Effector CD4-positive, alpha-beta T cell (primary cell): ENCODE measurements around the gene ARHGEF7.
A peak's percentile ranks its signal among the peaks of the same experiment; 100 is the strongest.
"Not testable (repeated sequence)": the region's sequence is repeated elsewhere in the genome, so short reads cannot be mapped to it uniquely, and the experiment has no call there.

Experiments
- DNase-seq: peaks from one replicate; pipeline ENCODE4 v3.0.0-alpha.2; 2020
- total RNA-seq: gene quantifications from one replicate; lab custom pipeline; 2026; lab: John Stamatoyannopoulos, UW

ARHGEF7 gene, protein sequence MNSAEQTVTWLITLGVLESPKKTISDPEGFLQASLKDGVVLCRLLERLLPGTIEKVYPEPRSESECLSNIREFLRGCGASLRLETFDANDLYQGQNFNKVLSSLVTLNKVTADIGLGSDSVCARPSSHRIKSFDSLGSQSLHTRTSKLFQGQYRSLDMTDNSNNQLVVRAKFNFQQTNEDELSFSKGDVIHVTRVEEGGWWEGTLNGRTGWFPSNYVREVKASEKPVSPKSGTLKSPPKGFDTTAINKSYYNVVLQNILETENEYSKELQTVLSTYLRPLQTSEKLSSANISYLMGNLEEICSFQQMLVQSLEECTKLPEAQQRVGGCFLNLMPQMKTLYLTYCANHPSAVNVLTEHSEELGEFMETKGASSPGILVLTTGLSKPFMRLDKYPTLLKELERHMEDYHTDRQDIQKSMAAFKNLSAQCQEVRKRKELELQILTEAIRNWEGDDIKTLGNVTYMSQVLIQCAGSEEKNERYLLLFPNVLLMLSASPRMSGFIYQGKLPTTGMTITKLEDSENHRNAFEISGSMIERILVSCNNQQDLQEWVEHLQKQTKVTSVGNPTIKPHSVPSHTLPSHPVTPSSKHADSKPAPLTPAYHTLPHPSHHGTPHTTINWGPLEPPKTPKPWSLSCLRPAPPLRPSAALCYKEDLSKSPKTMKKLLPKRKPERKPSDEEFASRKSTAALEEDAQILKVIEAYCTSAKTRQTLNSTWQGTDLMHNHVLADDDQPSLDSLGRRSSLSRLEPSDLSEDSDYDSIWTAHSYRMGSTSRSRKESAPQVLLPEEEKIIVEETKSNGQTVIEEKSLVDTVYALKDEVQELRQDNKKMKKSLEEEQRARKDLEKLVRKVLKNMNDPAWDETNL
- 90.4 reads per million, percentile 80 among the genes with 10 or more reads in this experiment for total RNA-seq

DNA sequence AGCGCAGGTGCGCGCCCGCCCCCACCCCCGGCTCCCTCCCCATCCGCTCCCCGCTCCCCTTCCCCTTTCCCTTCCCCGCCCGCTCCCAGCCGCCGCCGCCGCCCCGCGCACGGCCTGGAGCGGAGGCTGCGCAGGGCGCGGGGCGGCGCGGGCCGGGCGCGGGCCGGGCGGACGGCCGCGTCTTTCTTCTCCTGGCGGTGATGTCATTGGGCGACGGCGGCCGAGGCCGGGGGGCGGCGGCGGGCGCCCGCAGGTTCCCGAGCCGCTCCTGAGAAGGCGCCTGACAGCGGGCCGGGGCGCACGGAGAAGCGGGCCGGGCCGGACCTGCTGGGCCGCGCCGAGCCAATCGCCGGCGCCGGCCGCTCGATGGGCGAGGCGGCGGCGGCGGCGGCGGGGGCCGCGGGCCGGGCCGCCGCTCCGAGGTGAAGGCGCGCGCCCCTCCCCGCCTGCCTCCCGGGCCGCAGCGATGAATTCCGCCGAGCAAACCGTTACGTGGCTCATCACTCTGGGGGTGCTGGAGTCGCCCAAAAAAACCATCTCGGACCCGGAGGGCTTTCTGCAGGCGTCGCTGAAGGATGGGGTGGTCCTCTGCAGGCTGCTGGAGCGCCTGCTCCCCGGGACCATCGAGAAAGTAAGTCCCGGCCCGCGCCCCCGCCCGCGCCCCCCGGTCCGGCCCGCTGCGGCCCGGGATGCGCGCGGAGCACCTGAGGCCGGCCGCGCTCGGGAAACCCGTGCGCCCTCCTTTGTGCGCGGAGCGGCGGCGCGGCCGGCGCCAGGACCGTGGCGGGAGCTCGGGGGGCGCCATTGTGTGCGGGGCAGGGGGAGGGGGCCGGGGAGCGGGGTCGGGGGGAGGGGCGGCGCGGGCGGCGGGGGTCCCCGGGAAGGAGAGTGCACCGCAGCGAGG is at the start of gene ARHGEF7:
ARHGEF7 (plus strand) TSS at position 250 of the 904 bp plus-strand sequence; CDS start at position 467, 217 bp downstream.
- no peak for DNase-seq

DNA sequence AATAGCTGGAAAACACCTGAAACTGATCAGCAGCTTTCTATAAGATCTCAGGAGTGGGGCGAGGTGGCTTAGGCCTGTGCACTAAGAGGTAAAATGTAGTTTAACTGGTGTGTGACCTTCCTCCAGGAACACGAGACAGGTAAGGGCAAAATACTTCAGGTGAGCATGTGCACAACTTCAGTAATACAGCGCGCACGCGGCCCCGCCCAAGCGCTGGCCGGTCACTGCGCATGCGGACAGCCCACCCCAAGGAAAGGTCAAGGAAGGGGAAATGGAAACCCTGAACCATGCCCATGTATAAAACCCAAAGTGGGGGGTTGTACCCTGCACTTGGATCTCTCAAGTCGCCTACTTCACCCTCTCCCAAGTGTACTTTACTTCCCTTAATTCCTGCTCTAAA is 49.4 kb upstream of the ARHGEF7 start:
- DNase-seq, result no peak

DNA sequence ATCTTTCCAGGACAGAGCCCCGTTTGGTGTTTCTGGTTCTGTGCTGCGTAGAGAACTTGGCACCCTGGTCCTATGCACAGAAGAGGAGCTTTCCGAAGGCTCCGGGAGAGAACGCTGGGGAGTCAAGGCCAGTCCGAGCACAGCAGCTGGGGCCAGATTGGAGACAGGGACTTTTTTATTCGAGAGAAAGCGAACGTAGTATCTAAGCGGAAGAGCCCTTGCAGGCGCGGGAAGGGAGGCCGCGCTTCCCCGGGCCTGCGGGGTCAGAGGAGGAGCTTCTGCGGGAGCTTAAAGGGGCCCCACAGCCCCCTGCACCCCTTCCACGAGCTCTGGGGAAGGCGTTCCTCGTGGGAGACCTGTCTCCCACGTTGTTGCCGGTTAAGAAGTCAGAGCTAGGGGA is 48.6 kb upstream of the ARHGEF7 start:
- DNase-seq, result no peak

DNA sequence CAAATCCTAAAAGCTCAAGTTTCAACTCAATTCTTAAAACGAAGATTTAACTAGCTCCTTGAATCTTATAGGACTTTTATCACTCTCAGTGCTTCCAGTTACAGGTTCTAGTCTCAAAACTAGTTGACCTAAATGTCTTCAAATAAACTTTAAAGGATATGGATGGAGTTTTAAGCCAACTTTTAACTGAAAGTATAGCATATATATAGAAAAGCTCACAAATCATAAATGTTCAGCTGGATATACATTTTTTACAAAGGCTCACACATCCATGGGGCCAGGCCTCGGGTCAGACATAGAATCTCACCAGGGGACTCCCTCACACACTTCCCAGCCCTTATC is 47.1 kb upstream of the ARHGEF7 start:
- DNase-seq, result no peak

DNA sequence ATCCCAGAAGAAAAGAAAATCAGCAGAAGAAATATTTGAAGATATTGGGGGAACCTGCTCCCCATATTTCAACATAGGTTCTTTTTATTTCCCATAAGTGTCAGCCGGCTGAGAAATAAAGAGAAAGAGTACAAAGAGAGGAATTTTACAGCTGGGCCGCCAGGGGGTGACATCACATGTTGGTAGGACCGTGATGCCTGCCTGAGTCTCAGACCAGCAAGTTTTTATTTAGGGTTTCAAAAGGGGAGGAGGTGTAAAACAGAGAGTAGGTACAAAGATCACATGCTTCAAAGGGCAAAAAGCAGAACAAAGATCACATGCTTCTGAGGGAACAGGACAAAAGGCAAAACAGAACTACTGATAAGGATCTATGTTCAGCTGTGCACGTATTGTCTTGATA is 44.0 kb upstream of the ARHGEF7 start:
- not testable (repeated sequence) for DNase-seq

DNA sequence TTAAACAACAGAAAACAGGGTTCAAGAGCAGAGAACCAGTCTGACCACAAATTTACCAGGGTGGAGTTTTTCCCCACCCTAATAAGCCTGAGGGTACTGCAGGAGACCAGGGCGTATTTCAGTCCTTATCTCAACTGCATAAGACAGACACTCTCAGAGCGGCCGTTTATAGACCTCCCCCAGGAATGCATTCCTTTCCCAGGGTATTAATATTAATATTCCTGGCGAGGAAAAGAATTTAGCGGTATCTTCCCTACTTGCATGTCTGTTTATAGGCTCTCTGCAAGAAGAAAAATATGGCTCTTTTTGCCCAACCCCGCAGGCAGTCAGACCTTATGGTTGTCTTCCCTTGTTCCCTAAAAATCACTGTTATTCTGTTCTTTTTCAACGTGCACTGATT is 43.6 kb upstream of the ARHGEF7 start:
- not testable (repeated sequence) for DNase-seq

DNA sequence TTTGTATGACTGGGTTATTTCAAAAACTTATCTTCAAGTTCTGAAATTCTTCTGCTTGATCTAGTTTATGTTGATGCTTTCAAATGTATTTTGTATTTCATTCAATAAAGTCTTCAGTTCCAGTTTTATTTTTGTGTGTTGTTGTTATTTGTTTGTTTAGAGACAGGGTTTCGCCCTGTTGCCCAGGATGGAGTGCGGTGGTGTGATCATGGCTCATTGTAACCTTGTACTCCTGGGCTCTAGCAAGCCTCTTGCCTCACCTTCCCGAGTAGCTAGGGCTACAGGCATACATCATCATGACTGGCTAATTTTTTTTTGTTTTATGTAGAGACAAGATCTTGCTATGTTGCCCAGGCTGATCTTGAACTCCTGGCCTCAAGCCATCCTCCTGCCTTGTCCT is 40.3 kb upstream of the ARHGEF7 start:
- DNase-seq, result no peak

DNA sequence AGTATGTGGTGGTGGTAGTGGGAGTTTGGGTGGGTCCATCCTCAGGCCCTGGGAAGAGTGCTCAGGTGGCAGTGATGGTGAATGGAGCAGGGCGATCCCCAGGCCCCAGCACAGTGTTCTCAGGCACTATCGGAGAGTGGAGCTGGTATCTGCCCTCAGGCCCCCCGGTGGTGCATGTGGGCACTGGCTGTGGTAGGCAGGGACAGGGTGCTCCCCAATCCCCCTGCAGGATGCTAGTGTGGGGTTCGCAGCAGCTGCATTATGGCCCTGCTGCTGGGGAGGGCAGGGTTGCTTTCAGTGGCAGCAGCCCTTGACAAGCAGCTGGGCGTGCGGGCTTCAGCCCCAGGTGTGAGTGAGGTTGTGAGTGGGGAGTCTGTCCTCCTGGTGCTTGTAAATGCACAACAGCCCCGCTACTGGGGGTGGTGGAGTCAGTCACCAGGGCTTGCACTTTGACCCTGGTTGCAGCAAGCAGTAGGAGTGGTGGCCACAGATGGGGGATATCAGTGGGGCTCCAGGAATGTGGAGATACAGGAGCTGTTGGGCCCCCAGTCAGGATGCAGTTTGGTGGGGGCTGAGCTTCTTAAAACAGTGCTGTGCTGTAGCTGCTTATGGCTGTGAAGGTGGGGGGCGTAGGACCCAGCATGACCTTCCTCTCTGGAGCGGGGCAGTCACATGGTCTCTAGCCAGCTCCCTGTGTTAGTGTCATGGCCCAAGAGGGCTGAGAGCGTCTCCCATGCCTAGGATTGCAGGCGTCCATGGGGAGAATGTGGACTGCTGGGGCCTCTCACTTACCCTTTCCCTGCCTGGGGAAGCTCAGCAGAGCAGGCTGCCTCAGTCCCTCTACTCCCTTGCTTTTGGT is 38.7 kb upstream of the ARHGEF7 start:
- no peak for DNase-seq

DNA sequence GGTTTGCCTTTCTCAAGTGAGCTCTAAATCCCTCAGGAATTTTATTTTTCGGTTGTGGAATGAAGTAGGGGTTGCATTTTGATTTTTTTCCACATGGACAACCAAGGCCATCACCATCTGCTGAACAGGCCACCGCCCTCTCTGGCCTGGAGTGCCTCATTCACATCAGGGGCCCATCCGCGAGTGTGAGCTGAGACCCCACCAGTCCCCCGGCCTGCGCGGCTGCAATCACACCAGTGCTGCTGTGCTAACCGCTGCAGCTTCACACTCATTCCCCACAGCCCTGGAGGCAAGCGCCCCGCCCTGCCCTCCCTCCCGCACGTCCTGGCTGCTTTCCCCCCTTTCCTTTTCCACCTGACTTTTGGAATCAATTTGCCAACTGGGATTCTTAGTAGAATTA is 35.7 kb upstream of the ARHGEF7 start:
- DNase-seq, result no peak

DNA sequence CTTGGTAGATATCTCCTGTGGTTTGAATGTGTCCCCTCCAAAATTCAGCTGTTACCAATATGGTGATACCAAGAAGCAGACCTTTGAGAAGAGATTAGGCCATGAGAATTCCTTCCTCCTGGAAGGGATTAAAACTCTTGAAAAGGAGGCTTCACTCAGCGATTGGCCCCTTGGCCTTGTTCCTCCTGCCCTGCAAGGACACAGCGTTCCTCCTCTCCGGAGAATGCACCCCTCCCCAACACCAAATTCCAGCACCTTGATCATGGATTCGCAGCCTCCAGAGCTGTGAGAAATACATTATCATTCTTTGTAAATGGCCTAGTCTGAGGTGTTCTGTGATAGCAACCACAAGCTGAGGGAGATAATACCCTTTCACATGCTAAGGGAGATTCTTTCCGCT is 34.5 kb upstream of the ARHGEF7 start:
- no peak for DNase-seq

DNA sequence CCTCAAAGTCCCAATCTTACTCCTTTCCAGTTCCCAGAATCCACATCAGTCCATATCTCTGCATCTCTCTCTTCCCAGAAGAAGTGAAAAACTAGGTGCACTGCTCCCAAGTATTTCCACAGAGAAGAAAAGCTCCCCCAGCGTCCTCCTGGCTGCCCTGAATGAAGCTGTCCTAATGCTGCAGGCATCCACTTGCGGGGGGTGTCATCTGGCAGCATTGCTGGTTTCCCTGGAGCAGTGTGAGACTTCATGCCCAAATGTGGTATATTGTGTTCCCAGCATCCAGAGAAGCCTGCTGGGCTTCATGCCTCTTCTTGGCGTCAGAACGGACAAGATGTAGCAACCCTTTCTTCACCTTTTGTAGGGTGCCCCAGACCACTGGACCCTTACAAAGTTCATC is 32.9 kb upstream of the ARHGEF7 start:
- no peak for DNase-seq

DNA sequence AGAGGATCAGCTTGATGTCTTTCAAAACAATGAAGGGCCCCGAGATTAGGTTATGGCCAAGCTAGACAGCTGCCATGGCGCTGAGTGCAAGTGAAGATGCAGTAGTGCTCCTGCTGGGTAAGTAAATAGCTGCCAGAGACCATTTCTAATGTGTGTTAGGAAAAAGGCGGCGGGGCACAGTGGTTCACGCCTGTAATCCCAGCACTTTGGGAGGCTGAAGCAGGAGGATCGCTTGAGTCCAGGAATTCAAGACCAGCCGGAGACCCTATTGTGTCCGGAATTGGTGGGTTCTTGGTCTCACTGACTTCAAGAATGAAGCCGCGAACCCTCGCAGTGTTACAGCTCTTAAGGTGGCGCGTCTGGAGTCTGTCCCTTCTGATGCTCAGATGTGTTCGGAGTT is 32.3 kb upstream of the ARHGEF7 start:
- DNase-seq, result not testable (repeated sequence)

DNA sequence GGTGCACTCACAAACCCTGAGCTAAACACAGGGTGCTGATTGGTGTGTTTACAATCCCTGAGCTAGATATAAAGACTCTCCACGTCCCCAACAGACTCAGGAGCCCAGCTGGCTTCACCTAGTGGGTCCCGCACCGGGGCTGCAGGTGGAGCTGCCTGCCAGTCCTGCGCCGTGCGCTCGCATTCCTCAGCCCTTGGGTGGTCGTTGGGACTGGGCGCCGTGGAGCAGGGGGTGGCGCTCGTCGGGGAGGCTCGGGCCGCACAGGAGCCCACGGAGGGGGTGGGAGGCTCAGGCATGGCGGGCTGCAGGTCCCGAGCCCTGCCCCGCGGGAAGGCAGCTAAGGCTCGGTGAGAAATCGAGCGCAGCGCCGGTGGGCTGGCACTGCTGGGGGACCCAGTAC is 31.4 kb upstream of the ARHGEF7 start:
- DNase-seq, result not testable (repeated sequence)

DNA sequence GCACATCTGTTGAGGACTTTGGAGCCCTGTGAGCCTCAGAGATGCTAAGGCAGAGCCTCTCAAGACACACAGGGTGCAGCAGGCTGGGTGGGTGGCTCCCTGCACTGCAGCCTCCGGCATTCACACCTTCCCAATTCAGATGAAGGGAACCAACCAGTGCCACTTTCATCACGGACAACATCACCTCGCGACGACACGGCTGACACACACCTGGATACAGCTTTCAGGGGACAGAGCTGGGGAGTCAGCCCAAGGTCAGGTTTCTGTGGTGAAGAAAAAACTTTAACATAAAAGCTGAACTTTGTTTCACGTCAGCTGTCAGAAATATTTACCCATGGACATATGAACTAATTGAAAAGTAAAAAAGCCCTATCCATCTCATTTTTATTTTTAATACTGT is 24.9 kb upstream of the ARHGEF7 start:
- no peak for DNase-seq

DNA sequence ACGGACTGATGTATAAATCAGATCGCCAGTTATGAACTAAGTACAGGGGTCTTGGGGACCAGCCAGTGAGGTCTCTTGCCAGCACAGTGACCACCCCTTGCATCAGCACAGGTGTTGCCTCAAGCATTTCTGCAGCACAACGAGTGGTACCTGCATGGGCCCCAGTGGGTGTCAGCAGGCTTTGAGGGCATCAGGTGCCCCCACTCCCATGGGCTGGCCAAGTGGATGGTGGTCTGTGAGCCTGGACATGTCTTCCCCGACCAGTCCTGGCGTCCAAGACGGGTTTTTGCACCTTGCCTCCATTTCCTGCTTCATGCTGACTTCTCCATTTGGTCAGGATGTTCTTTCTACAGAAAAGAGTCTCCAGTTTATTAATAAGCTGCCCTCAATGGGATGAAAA is 22.4 kb upstream of the ARHGEF7 start:
- no peak for DNase-seq

DNA sequence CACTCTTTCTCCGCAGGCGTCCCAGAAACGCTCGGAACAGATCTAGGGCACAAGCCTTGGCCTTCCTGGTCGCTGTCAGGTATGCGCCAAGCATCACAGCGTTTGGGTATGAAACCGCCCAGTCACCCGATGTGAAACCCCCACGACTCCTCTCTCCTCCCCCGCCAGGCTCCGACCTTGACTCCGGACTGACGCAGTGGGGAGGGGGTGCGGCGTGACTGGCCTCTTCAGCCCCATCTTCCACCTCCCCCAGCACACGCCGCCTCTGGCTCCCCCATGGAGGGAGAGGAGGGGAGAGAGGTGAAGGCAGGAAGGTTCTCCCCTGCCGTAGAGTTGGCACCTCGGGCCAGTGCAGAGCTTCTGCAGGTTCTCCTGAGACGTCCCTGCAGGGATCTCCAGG is 22.0 kb upstream of the ARHGEF7 start:
- DNase-seq, result no peak

DNA sequence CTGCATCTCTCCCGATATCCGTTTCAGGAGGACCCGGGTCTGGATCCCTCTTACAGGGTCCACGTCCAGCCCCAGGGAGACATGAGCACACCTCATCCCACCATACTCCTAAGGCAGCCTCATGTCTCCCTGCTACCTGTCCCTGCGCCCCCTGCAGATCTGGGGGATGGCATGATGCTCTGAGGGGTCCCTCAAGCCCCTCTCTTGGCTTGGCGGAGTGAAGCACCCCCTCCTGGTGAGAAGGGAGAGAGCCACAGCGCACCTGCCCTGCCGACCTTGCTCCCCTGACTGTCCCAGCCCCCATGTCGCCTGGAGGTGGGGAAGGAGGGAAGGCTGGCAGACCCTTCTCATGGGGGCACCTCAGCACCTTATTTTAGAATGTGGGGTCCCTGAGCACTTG is 21.5 kb upstream of the ARHGEF7 start:
- no peak for DNase-seq

DNA sequence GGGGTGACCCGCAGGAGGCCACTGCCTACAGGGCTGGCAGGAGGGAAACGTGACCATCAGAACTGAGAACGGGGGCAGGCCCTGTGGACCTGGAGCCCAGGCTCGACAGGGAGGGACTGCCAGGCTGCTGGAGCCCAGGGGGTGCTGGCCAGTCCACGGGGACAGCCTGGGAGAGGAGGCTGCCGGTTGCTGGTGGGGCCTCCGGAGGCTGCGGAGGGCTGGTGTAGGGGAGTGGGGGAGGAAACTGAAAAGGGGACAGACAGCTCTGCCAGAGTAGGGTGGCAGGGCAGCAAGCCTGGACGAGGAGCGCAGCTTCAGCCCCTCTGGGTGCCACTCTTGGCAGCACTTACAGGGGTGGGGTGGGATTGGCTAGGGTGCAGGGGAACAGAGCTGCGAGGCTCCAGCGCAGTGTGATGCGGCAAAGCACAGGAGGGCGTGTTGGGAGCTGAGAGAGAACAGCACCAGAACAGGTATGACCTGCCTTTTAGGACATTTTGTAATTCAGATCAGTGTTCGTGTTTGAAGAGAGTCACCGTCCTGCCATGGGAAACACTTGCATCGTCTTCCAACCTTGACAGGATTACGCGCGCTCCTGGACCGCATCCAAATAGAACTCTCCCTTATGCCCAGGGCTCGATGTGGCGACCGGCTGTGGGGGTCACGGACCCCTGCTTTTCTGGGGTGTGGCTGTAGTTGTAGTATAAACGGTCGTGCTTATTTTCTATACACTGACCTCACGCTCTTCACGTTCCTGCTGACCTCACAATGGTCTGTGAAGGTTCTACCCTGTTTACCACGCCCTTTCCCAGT is 19.9 kb upstream of the ARHGEF7 start:
- DNase-seq, result no peak

DNA sequence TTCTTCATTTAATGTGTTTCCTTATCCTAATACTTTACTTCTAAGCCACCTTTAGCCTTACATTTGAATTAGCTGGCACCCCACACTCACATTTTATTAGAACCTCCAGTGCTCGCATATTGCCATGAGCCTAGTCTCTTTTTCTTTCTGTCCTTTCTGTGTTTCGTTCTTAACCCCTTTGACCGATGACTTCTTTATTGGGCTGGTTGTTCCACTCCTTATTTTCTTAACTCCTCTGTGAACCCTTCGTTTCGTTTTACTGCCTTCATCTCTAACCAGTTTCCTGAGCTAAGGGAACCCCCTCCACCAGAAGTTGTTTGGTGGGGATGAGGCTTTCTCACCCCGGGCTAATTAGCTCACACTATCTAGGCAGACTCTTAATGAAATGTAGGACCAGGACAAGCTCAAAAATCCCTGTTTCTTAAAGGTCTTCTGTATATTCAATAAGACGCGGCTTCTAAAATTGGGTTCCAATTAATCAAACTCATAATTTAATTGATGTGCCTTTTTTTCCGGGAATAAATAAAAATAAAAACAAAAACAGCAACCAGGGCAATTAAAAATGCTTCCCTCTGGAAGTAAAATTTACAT is 19.1 kb upstream of the ARHGEF7 start:
- no peak for DNase-seq

DNA sequence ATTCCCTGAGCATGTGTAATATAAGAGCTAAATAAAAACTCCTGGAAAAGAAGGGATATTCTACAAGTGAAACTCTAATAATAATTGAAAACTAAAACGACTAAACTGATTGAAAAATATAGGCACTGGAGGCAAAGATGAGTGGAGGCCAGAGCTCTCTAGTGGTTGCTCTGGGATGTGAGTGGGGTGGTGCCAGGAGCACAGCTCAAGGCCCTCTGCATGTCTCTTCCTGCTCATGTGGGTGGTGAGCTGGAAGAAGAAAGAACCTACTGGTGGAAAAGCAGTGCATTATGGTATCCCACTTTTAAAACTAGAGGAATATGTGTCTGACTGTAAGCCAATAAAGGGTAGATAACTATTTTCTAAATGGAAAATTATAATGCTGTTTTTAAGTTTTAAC is 15.8 kb upstream of the ARHGEF7 start:
- DNase-seq, result no peak

DNA sequence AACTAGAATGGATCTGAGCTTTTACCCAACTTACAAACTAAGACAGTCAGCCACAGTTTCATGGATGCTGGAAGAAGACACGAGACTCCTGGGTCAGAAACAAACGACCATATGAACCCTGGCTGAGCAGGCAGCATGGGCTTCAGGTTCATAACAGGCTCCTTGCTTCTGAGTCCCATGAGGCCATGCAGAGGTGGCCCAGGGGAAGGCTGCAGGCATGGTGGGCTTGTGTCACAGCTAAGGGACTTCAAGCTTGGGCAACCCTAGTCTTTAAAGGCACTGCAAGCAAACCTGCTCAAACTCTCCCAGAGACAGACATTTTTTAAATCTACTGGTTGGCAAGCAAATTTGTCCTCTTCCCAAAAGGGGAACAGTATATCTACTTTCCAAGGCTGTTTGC is 5.1 kb upstream of the ARHGEF7 start:
- DNase-seq, result no peak
